Stomach (tissue), 9 donors: ENCODE measurements around the gene TESK2. TPM values are rescaled to one million over a fixed set of nuclear protein-coding genes. Genes with fewer than 3 reads are reported as not detected.
"Not testable (repeated sequence)": the region's sequence is repeated elsewhere in the genome, so short reads cannot be mapped to it uniquely, and the experiment has no call there.

Experiments
- DNase-seq, 2 donors: peaks; one replicate each; pipeline versions ENCODE4 v3.0.0 to v3.0.0-alpha.2; 2013 to 2019
- H3K27ac ChIP-seq, 5 donors: fragments of 200-600 bp in 4 of 5; sonication (generic) in 4 of 5; one replicate each; pipeline ENCODE4 v1.5.1; 2013 to 2019; ENCODE audit warnings: mild to moderate bottlenecking in 1 of 5, moderate library complexity in 1 of 5
- H3K27me3 ChIP-seq, 3 donors: fragments of 200-600 bp; sonication (generic); one replicate each; pipeline ENCODE4 v1.5.1; 2017 to 2019; ENCODE audit warnings: mixed run types in 1 of 3
- H3K36me3 ChIP-seq, 4 donors: fragments of 200-600 bp; sonication (generic); 1 replicate in 3 of 4; 2 replicates in 1 of 4; pipeline ENCODE4 v1.5.1; 2016 to 2019
- H3K4me1 ChIP-seq, 4 donors: fragments of 200-600 bp; sonication (generic); one replicate each; pipeline ENCODE4 v1.5.1; 2016 to 2019
- H3K4me3 ChIP-seq, 4 donors: fragments of 200-600 bp; sonication (generic) in 3 of 4; one replicate each; pipeline ENCODE4 v1.5.1; 2016 to 2019; ENCODE audit warnings: mild to moderate bottlenecking in 1 of 4
- H3K9me3 ChIP-seq, 4 donors: fragments of 200-600 bp; sonication (generic); one replicate each; pipeline ENCODE4 v1.5.1; 2016 to 2019
- CTCF ChIP-seq, 7 experiments: fragments of 450-650 bp in 4 of 7; fragments of 200-600 bp in 3 of 7; sonication (generic) in 3 of 7; IDR thresholded peaks; one replicate each; pipeline ENCODE4 v1.5.1; 2016 to 2019; ENCODE audit warnings: antibody characterized with exemption in 7 of 7, control low read depth in 2 of 7, mild to moderate bottlenecking in 1 of 7
- EP300 ChIP-seq: sonication (generic); formaldehyde crosslinking; IDR thresholded peaks from one replicate; pipeline ENCODE4 v1.6.1; 2017; ENCODE audit warnings: antibody characterized with exemption
- POLR2A ChIP-seq, 4 donors: fragments of 450-650 bp; IDR thresholded peaks; one replicate each; pipeline ENCODE4 v1.6.1; 2016; ENCODE audit warnings: antibody characterized with exemption in 4 of 4, control low read depth in 2 of 4, mild to moderate bottlenecking in 1 of 4, moderate library complexity in 1 of 4
- POLR2AphosphoS5 ChIP-seq, 3 donors: sonication (generic); formaldehyde crosslinking; IDR thresholded peaks; one replicate each; pipeline ENCODE4 v1.6.1; 2016; ENCODE audit warnings: antibody characterized with exemption in 3 of 3
- WGBS, 5 donors: extraction: QIAGEN DNeasy Blood & Tissue Kit in 3 of 5; methylation state at CpG; one replicate each; pipeline versions ENCODE4 v1.1.5 to v1.1.7; 2013 to 2018; 5-methylcytosine and 5-hydroxymethylcytosine counted together
- intact Hi-C: fragments of 100-400 bp; cut with DNase I; formaldehyde crosslinking; loops from one replicate; pipeline ENCODE4 v1.15.1; 2023; ENCODE audit warnings: low total_unique reads
- polyA plus RNA-seq, 3 donors: library from polyadenylated mRNA; stranded (reverse); fragments of 200-250 nt; gene quantifications; one replicate each; pipeline ENCODE4 v1.2.3, GENCODE V29; 2013
- total RNA-seq, 5 donors: library from RNA; depleted of rRNA; stranded (reverse); fragments of >200 nt; gene quantifications; one replicate each; pipeline versions ENCODE4 v1.1.0 to v1.2.3, GENCODE V29; 2014 to 2016
- donor health status: healthy with polysubstance abuse.
- donor health status: Bipolar disorder and iron deficiency.
- donor health status: healthy.

TESK2 gene
- total and polyA plus RNA-seq, 8 donors: 2.8 to 11.2 (median 4.0) TPM; not detected in 1

GRCh38 chr1:45493116-45493697 lies 2.2 kb upstream of the TESK2 start:
- peaks cover 0 to 28% (median 15%) of the 10 kb centered on the region in 4 donors for H3K4me1 ChIP-seq
- DNase-seq: peak; percentile 56 to 85
- TF ChIP-seq CTCF (IDR thresholded peaks at IDR 0.05) (peak in 4 of 7 experiments; percentile 18 to 79 (median 59)), POLR2A (IDR thresholded peaks at IDR 0.05) (no peak), EP300 (no peak)
- intact Hi-C loops: loop anchor here (5.0 to 10.0 kb wide), 2 partner anchors 136 to 478 kb away; partner anchors contain the start of genes HECTD3 and UROD
- peaks cover 0 to 6% (median 0%) of the 10 kb centered on the region in 4 donors for H3K36me3 ChIP-seq
- H3K9me3 ChIP-seq: no peaks in the 10 kb centered on the region
- no peak overlapping the region for H3K27ac ChIP-seq
- WGBS, 5 donors: 61 to 89% (median 73%) methylated on average over 2 of the region's 2 CpGs
- no peaks in the 10 kb centered on the region for H3K27me3 ChIP-seq
- H3K4me3 ChIP-seq: no peak overlapping the region

GRCh38 chr1:45492691-45493090 lies 1.7 kb upstream of the TESK2 start:
- Histone ChIP-seq H3K9me3 (no peaks in the 10 kb centered on the region), H3K4me1 (peaks cover 0 to 28% (median 15%) of the 10 kb centered on the region in 4 donors), H3K4me3 (no peak overlapping the region), H3K27ac (no peak overlapping the region), H3K36me3 (peaks cover 0 to 6% (median 0%) of the 10 kb centered on the region in 4 donors), H3K27me3 (no peaks in the 10 kb centered on the region)
- intact Hi-C loops: loop anchor here (5.0 to 10.0 kb wide), 2 partner anchors 135 to 478 kb away; partner anchors contain the start of genes HECTD3 and UROD
- no peak for TF ChIP-seq CTCF (IDR thresholded peaks at IDR 0.05)
- no peak for TF ChIP-seq EP300
- no peak for TF ChIP-seq POLR2AphosphoS5 (IDR thresholded peaks at IDR 0.05)
- no peak for TF ChIP-seq POLR2A (IDR thresholded peaks at IDR 0.05)
- DNase-seq: no peak
- 82 to 100% (median 93%) methylated on average over 3 of the region's 3 CpGs for WGBS, 5 donors

GRCh38 chr1:45491487-45492260 lies 711 bp upstream of the TESK2 start:
- TF ChIP-seq EP300 (no peak), POLR2AphosphoS5 (IDR thresholded peaks at IDR 0.05) (no peak), POLR2A (IDR thresholded peaks at IDR 0.05) (no peak), CTCF (IDR thresholded peaks at IDR 0.05) (no peak)
- no peaks in the 10 kb centered on the region for H3K27me3 ChIP-seq
- 47 to 52% (median 50%) methylated on average over 19 of the region's 19 CpGs for WGBS, 5 donors
- no peaks in the 10 kb centered on the region for H3K9me3 ChIP-seq
- H3K4me1 ChIP-seq: peaks cover 0 to 28% (median 15%) of the 10 kb centered on the region in 4 donors
- peak overlapping the region; percentile 76 to 95 (median 88) for H3K4me3 ChIP-seq
- H3K27ac ChIP-seq: peak overlapping the region in 4 of 5 donors; percentile 4 to 88 (median 85)
- DNase-seq: no peak
- H3K36me3 ChIP-seq: peaks cover 0 to 6% (median 0%) of the 10 kb centered on the region in 4 donors
- intact Hi-C loops: loop anchor here (5.0 to 10.0 kb wide), 2 partner anchors 134 to 477 kb away; partner anchors contain the start of genes HECTD3 and UROD

- peaks cover 0 to 28% (median 13%) of the 10 kb centered on the region in 4 donors for H3K4me1 ChIP-seq
- H3K27ac ChIP-seq: peak overlapping the region; percentile 81 to 88 (median 83)
- no peak for DNase-seq
- 2 to 3% (median 2%) methylated on average over 17 of the region's 17 CpGs for WGBS, 5 donors
- no peak for TF ChIP-seq CTCF (IDR thresholded peaks at IDR 0.05)
- H3K9me3 ChIP-seq: no peaks in the 10 kb centered on the region
- intact Hi-C loops: loop anchor here (5.0 to 10.0 kb wide), 2 partner anchors 133 to 475 kb away; partner anchors contain the start of genes HECTD3 and UROD
- no peaks in the 10 kb centered on the region for H3K27me3 ChIP-seq
- peak overlapping the region; percentile 76 to 95 (median 88) for H3K4me3 ChIP-seq
- H3K36me3 ChIP-seq: peaks cover 0 to 5% (median 0%) of the 10 kb centered on the region in 4 donors
Observed at GRCh38 chr1:45490121-45490625, 790 bp downstream of the TESK2 start.

GRCh38 chr1:45489379-45489778 lies 1.6 kb downstream of the TESK2 start:
- H3K9me3 ChIP-seq, H3K27me3 ChIP-seq, H3K36me3 ChIP-seq, H3K27ac ChIP-seq, DNase-seq, intact Hi-C loops: not testable (repeated sequence)
- Histone ChIP-seq H3K4me1 (peaks cover 0 to 28% (median 13%) of the 10 kb centered on the region in 4 donors), H3K4me3 (peak overlapping the region; percentile 76 to 95 (median 88))
- 58 to 76% (median 62%) methylated on average over 14 of the region's 14 CpGs for WGBS, 5 donors
